ENCODE data around the gene FMN1.
"Not testable (repeated sequence)": the region's sequence is repeated elsewhere in the genome, so short reads cannot be mapped to it uniquely, and the experiment has no call there.

The FMN1 gene

GRCh38 chr15:32861174-32861573 is 333.3 kb downstream of the FMN1 start:
- TF ChIP-seq JUND (IDR thresholded peaks at IDR 0.05; ENCODE audit: low read depth) = no peak
- no peak for DNase-seq (ENCODE audit: low read depth in 1 of 2, low spot score in 1 of 2)
- in situ Hi-C loops (cut with HindIII; ENCODE audit: low pct_unique_long_range_greater_than_20kb, low sequenced_read_pairs) = no loop called here

- DNase-seq (ENCODE audit: low read depth in 1 of 2, low spot score in 1 of 2) = no peak
- in situ Hi-C loops (cut with HindIII; ENCODE audit: low pct_unique_long_range_greater_than_20kb, low sequenced_read_pairs) = no loop called here
- no peak for TF ChIP-seq JUND (IDR thresholded peaks at IDR 0.05; ENCODE audit: low read depth)
Measured at GRCh38 chr15:32859996-32860395, 334.5 kb downstream of the FMN1 start.

- TF ChIP-seq JUND (IDR thresholded peaks at IDR 0.05; ENCODE audit: low read depth) = no peak
- in situ Hi-C loops (cut with HindIII; ENCODE audit: low pct_unique_long_range_greater_than_20kb, low sequenced_read_pairs) = no loop called here
Measured at GRCh38 chr15:32859251-32859650, 335.3 kb downstream of the FMN1 start.

GRCh38 chr15:32857732-32858131 is 336.8 kb downstream of the FMN1 start:
- no peak for TF ChIP-seq JUND (IDR thresholded peaks at IDR 0.05; ENCODE audit: low read depth)
- DNase-seq (ENCODE audit: low read depth in 1 of 2, low spot score in 1 of 2) = no peak
- in situ Hi-C loops (cut with HindIII; ENCODE audit: low pct_unique_long_range_greater_than_20kb, low sequenced_read_pairs) = no loop called here

More at GRCh38 chr15:32859251-32859650, 335.3 kb downstream of the FMN1 start:
- no peak for DNase-seq (ENCODE audit: low read depth in 1 of 2, low spot score in 1 of 2)

- no peak for TF ChIP-seq JUND (IDR thresholded peaks at IDR 0.05; ENCODE audit: low read depth)
- DNase-seq (ENCODE audit: low read depth in 1 of 2, low spot score in 1 of 2) = no peak
- in situ Hi-C loops (cut with HindIII; ENCODE audit: low pct_unique_long_range_greater_than_20kb, low sequenced_read_pairs) = no loop called here
Measured at GRCh38 chr15:32856753-32857152, 337.8 kb downstream of the FMN1 start.

- TF ChIP-seq JUND (IDR thresholded peaks at IDR 0.05; ENCODE audit: low read depth) = no peak
- in situ Hi-C loops (cut with HindIII; ENCODE audit: low pct_unique_long_range_greater_than_20kb, low sequenced_read_pairs) = no loop called here
- no peak for DNase-seq (ENCODE audit: low read depth in 1 of 2, low spot score in 1 of 2)
Measured at GRCh38 chr15:32855942-32856341, 338.6 kb downstream of the FMN1 start.

- no peak for DNase-seq (ENCODE audit: low read depth in 1 of 2, low spot score in 1 of 2)
- in situ Hi-C loops (cut with HindIII; ENCODE audit: low pct_unique_long_range_greater_than_20kb, low sequenced_read_pairs) = no loop called here
- no peak for TF ChIP-seq JUND (IDR thresholded peaks at IDR 0.05; ENCODE audit: low read depth)
Measured at GRCh38 chr15:32853592-32853991, 340.9 kb downstream of the FMN1 start.

- in situ Hi-C loops (cut with HindIII; ENCODE audit: low pct_unique_long_range_greater_than_20kb, low sequenced_read_pairs) = no loop called here
- no peak for DNase-seq (ENCODE audit: low read depth in 1 of 2, low spot score in 1 of 2)
Measured at GRCh38 chr15:32852771-32853170, 341.7 kb downstream of the FMN1 start.

GRCh38 chr15:32852017-32852416 is 342.5 kb downstream of the FMN1 start:
- TF ChIP-seq JUND (IDR thresholded peaks at IDR 0.05; ENCODE audit: low read depth) = no peak
- DNase-seq (ENCODE audit: low read depth in 1 of 2, low spot score in 1 of 2) = no peak
- in situ Hi-C loops (cut with HindIII; ENCODE audit: low pct_unique_long_range_greater_than_20kb, low sequenced_read_pairs) = no loop called here

More at GRCh38 chr15:32852771-32853170, 341.7 kb downstream of the FMN1 start:
- TF ChIP-seq JUND (IDR thresholded peaks at IDR 0.05; ENCODE audit: low read depth) = no peak

- TF ChIP-seq JUND (IDR thresholded peaks at IDR 0.05; ENCODE audit: low read depth) = no peak
- in situ Hi-C loops (cut with HindIII; ENCODE audit: low pct_unique_long_range_greater_than_20kb, low sequenced_read_pairs) = no loop called here
- no peak for DNase-seq (ENCODE audit: low read depth in 1 of 2, low spot score in 1 of 2)
Measured at GRCh38 chr15:32851572-32851971, 342.9 kb downstream of the FMN1 start.

- TF ChIP-seq JUND (IDR thresholded peaks at IDR 0.05; ENCODE audit: low read depth) = no peak
- in situ Hi-C loops (cut with HindIII; ENCODE audit: low pct_unique_long_range_greater_than_20kb, low sequenced_read_pairs) = no loop called here
- DNase-seq (ENCODE audit: low read depth in 1 of 2, low spot score in 1 of 2) = peak in 1 of 2 experiments; percentile 22
Measured at GRCh38 chr15:32849769-32850668, 344.5 kb downstream of the FMN1 start.

GRCh38 chr15:32846671-32847070 is 347.8 kb downstream of the FMN1 start:
- DNase-seq (ENCODE audit: low read depth in 1 of 2, low spot score in 1 of 2); in situ Hi-C loops (cut with HindIII; ENCODE audit: low pct_unique_long_range_greater_than_20kb, low sequenced_read_pairs): not testable (repeated sequence)

GRCh38 chr15:32844118-32844711 is 350.3 kb downstream of the FMN1 start:
- no peak for TF ChIP-seq JUND (IDR thresholded peaks at IDR 0.05; ENCODE audit: low read depth)
- peak in 1 of 2 experiments; percentile 28 for DNase-seq (ENCODE audit: low read depth in 1 of 2, low spot score in 1 of 2)

More at GRCh38 chr15:32844118-32844711, 350.3 kb downstream of the FMN1 start:
- in situ Hi-C loops (cut with HindIII; ENCODE audit: low pct_unique_long_range_greater_than_20kb, low sequenced_read_pairs) = no loop called here

All from T47D (cell line).